Measurements from ENCODE around the gene RAB3B.

DNA sequence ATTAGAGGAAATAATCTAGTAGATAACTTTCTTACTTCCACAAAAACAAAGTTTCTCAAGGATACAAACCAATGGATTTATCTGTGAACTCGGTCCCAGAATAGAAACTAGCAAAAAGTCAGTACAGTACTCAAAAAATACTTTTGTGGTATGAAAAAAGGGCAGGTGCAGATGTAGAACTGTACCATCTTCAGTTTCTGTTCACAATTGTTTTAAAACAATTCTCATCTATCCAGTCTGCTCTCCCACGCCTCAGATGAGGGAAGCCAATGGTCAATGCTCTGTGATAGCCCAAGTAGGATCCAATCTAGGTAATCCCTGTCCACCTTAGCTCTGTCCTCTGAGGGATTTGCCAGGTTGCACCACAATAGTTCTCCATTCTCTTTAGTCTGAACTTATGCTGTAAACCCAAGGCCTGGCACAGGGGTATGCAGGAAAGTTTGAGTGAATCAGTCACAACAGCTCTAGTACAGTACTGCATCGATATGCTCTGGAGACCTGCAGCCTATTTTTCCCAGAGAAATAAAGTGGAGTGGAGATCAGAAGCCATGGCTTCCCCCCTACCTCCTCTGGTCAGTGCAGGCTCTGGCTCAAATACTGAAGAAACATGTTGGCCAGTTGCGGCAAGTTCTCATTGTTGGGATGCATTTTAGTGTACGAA is 41.8 kb upstream of the RAB3B start:
- no peak for TF ChIP-seq POLR2A (IDR thresholded peaks at IDR 0.05)
- no peak for TF ChIP-seq CTCF (IDR thresholded peaks at IDR 0.05)
- TF ChIP-seq POLR2AphosphoS5 (IDR thresholded peaks at IDR 0.05): no peak
- no peak for TF ChIP-seq EP300 (IDR thresholded peaks at IDR 0.05)

Measured in upper lobe of left lung (tissue), 4 donors.